ENCODE results near the gene TEX19. TPM values are rescaled to one million over a fixed set of nuclear protein-coding genes. Genes with fewer than 3 reads are reported as not detected.
"Not testable (repeated sequence)": the region's sequence is repeated elsewhere in the genome, so short reads cannot be mapped to it uniquely, and the experiment has no call there.

The TEX19 gene
- total RNA-seq, 1 donor from 2014 or later: not detected

- DNase-seq (ENCODE audit: low spot score): no peak
Measured at GRCh38 chr17:82334622-82335394, 24.2 kb upstream of the TEX19 start.

DNA sequence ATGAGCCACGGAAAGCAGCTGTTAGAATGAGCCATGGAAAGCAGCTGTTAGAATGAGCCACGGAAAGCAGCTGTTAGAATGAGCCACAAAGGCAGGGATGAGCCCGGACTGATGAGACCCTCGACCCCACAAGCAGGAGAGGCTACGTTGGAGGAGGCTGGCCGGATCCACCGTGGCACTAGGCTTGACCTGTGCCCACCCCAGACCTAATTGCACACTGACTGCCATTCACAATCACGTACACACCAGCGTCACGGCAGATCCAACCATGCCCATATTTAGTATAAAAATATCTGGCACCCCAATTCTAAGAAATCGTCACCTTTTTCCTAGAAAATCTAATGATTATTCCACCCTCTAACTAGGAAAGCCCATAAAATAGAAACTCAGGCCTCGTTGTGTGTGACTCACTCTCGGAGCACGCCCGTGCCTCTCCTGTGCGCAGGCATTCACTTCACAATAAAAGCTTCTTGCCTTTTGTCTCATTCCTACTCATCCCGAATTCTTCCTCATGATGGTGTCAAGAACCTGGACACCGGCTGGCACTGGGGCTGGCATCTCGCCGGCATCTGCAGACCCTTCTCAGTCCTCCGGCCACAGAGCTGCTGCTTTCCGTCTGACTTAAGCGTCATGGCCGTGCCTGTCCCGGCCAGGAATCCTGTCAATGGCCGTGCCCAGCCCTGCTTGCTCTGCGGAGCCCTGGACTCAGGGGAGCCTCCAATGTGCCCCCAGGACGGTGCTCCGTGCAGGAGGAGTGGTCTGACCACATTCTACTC is 20.0 kb upstream of the TEX19 start:
- DNase-seq (ENCODE audit: low spot score): no peak

- no peak for DNase-seq (ENCODE audit: low spot score)
Measured at GRCh38 chr17:82339634-82340580, 19.1 kb upstream of the TEX19 start.

DNA sequence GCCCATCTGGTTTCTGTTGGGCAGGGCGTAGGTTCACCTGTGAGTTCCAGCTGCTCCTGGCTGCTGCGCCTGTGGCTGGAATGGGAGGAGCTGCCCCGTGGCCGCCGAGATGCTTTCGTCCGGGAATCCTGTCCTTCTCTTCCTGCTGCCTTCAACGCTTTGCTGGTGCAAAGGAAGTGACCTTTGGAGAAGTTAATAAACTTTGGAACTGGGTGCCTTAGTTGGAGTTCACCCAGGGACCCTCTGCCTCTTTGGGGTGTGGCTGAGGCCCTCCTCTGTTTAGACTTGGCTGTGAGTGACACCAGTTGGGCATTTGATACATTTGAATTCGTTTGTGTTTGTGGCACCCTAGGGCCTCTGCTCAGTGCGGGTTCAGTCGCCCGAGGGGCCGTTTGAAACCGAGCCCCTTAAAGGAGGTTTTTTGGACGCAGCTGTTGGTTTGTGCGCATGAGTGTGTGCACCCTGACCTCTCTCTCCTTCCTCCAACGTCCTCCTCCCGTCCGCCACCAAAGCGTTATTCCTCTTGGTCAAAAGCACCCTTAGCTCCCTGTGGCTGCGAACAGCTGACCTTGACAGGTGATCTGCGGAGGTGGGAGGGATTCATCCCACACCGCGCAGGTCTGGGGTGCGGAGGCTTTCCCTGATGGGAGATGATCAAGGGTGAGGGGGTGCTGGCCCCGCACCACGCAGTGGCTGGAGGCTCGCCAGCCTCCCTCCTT is 16.5 kb upstream of the TEX19 start:
- no peak for DNase-seq (ENCODE audit: low spot score)

- DNase-seq (ENCODE audit: low spot score): no peak
Measured at GRCh38 chr17:82343560-82343959, 15.5 kb upstream of the TEX19 start.

DNA sequence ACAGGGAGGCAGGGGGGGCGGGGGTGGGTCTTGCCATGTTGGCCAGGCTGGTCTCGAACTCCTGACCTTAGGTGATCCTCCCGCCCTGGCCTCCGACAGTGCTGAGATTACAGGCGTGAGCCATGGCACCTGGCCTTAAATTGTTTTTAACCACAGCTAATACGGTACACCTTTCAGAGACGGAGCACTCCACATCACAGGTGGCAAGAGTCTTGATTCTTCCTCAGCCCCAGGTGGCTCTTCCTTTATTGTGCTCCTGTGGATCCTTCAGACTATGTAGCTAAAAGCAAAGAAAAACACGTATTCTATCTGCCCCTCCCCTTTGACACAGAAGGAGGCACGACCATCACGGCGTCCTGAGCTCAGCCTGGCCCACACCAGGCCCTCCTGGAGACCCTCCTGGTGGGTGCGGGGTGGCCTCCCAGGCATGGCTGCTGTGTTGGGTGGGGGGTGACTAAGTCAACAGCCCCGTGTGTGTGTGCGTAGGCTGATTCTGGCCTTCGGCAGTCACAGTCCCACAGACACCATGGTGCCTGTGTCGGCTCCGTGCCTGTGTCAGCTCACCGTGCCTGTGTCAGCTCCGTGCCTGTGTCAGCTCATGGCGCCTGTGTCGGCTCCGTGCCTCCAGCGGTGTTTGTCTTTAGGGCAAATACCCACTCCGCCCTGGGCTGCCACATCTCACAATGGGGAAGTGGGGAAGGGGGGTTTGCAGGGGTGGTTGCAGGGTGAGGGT is 14.7 kb upstream of the TEX19 start:
- no peak for DNase-seq (ENCODE audit: low spot score)

- DNase-seq (ENCODE audit: low spot score): no peak
Measured at GRCh38 chr17:82345151-82345976, 13.7 kb upstream of the TEX19 start.

- DNase-seq (ENCODE audit: low spot score): no peak
Measured at GRCh38 chr17:82346342-82347300, 12.4 kb upstream of the TEX19 start.

DNA sequence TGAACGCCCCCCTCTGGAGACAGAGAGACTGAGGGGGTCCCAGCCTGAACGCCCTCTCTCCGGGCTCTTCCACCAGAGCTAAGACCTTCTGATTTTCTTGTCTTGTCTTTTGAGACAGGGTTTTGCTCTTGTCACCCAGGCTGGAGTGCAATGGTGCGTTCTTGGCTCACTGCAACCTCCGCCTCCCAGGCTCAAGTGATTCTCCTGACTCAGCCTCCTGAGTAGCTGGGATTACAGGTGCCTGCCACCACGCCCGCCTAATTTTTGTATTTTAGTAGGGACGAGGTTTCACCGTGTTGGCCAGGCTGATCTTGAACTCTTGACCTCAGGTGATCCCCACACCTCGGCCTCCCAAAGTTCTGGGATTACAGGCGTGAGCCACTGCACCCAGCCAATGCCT is 11.1 kb upstream of the TEX19 start:
- not testable (repeated sequence) for DNase-seq (ENCODE audit: low spot score)

- DNase-seq (ENCODE audit: low spot score): no peak
Measured at GRCh38 chr17:82348434-82348833, 10.6 kb upstream of the TEX19 start.

GRCh38 chr17:82348866-82349265 is 10.2 kb upstream of the TEX19 start:
- DNase-seq (ENCODE audit: low spot score): no peak

DNA sequence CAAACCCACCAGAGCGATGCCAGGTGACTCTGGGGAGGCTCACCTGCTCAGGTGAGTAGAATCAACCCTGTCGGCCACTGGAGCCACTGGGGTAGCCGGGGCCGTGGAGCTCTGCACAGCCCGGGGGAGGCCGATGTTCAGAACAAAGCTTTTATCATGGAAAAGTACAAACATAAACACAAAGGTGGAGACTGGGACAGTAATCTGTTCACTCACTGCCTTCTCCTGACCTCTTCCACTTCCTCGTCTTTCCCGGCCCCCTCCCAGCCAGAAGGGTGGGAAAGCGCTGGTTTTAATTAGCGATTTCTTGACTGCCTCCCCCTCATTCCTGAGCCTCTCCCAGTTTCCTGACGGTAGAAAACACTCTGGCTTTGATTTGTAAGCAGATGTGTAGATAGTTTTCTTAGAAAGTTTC is 9.8 kb upstream of the TEX19 start:
- no peak for DNase-seq (ENCODE audit: low spot score)

- DNase-seq (ENCODE audit: low spot score): no peak
Measured at GRCh38 chr17:82350182-82351030, 8.6 kb upstream of the TEX19 start.

GRCh38 chr17:82351254-82351712 is 7.8 kb upstream of the TEX19 start:
- no peak for DNase-seq (ENCODE audit: low spot score)

DNA sequence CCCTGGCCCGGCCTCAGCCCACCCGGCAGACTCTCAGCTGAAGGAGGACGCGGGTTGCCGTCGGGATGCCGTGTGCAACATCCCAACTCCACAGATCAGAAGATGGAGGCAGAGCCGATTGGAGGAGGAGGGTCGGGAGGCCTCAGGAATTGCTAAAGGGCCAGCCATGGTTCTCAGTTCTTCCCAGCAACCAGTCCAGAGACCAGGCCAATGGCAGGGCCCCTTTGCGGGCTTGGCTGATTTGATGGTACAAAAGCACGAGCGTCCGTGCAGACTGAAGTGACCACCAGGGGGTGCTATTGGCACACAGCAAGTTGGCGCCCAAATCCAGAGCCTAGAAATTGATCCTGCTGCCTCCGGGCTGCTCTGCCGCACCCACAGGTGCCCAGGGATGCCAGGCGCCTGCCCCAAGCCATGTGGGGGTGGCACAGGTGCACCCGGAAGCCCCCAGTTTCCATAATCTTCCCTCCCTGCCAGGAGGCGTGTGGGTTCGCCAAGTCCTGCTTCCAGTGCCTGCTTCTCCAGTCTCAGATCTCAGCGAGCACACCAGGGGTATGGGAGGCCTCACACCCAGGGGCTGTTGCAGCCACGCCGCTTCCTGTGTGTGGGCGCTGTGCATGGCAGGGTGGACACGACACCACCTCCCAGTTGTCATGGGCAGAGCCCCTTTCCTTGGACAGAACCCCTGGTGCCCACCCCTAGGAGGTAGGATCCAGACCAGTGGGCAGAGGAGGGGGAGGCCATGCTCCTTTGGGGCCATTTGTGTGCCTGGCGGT is 7.1 kb upstream of the TEX19 start:
- DNase-seq (ENCODE audit: low spot score): peak; percentile 87

DNA sequence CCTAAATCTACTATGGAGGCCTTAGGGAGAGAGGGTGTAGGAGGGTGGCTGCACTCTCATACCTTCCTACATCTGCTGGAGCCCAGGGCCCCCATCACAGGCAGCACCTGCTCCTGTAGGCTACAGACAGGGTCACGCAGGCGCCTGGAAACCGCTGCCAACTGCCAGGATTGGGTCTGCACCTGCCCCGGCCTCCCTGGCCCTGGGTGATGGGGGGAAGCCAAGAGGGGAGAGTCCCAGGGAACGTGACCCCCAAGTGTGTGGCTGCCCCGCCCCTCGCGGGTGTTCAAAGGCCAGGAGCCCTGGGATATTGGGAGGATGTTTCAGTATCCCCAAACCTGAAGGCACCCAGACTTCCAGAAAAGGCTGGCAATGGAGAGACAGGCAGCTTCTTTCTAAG is 5.6 kb upstream of the TEX19 start:
- no peak for DNase-seq (ENCODE audit: low spot score)

All from ureter (tissue), 1 donor.